ENCODE data around the gene INPP5D. TPM values are rescaled to one million over a fixed set of nuclear protein-coding genes. Genes with fewer than 3 reads are reported as not detected.
"Not testable (repeated sequence)": the region's sequence is repeated elsewhere in the genome, so short reads cannot be mapped to it uniquely, and the experiment has no call there.

INPP5D gene
- polyA plus RNA-seq, 1 donor (not counting 4 experiments of a cell fraction or from before 2014, with no cell fraction given), result 7.5 TPM

DNA sequence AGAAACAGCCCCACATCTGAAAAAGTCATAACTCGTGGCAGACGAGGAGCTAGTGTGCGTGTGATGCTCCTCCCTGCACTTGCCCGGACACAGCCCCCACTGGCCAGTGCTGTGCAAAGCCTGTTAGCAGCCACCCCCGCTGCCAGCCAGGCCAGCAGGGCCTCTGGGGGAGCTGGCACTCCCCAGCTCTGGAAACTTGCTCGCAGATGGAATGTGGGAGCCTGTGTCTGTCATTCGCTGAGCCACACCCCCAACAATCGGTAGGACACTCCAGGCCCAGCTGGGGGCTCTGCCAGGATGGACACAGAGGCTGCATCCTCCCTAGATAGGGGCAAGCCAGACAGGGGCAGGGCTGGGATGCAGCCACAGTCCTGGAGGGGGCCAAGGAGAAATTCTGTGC is 128.9 kb downstream of the INPP5D start:
- FAIRE-seq, result no peak
- DNase-seq (ENCODE audit: low read depth, low spot score), result no peak
- Histone ChIP-seq H3K4me2 (ENCODE audit: control insufficient read depth, extremely low read depth, insufficient read depth, low read depth, low read length) (no peak overlapping the region), H3K36me3 (ENCODE audit: control insufficient read depth in 2 of 2, extremely low read depth in 1 of 2, insufficient read depth in 2 of 2, low read length in 2 of 2) (peaks cover 15 to 39% of the 10 kb centered on the region in 2 experiments), H3K9ac (ENCODE audit: control insufficient read depth, extremely low read depth, insufficient read depth, low read length) (no peak overlapping the region), H3K27me3 (ENCODE audit: control insufficient read depth, extremely low read depth, insufficient read depth, low read length) (no peaks in the 10 kb centered on the region), H3K27ac (ENCODE audit: control insufficient read depth, insufficient read depth, low read length) (no peak overlapping the region), H4K20me1 (ENCODE audit: control insufficient read depth, extremely low read depth, insufficient read depth, low read length) (no peaks in the 10 kb centered on the region), H3K9me1 (ENCODE audit: control insufficient read depth, extremely low read depth, insufficient read depth, low read length) (no peaks in the 10 kb centered on the region), H3K79me2 (ENCODE audit: control insufficient read depth, insufficient read depth, low read length) (no peaks in the 10 kb centered on the region), H3K9me3 (ENCODE audit: control insufficient read depth, low read depth, low read length) (no peaks in the 10 kb centered on the region), H2AFZ (ENCODE audit: control insufficient read depth, low read length) (no peak overlapping the region), H3K4me1 (ENCODE audit: control insufficient read depth, extremely low read depth, insufficient read depth, low read length) (peaks cover 3% of the 10 kb centered on the region), H3K4me3 (ENCODE audit: control insufficient read depth in 2 of 3, extremely low read depth in 1 of 3, insufficient read depth in 2 of 3, low read depth in 1 of 3, low read length in 3 of 3) (no peak overlapping the region)
- no peak for TF ChIP-seq EZH2 (IDR thresholded peaks at IDR 0.05; ENCODE audit: low read length)
- TF ChIP-seq, protein P1, sequence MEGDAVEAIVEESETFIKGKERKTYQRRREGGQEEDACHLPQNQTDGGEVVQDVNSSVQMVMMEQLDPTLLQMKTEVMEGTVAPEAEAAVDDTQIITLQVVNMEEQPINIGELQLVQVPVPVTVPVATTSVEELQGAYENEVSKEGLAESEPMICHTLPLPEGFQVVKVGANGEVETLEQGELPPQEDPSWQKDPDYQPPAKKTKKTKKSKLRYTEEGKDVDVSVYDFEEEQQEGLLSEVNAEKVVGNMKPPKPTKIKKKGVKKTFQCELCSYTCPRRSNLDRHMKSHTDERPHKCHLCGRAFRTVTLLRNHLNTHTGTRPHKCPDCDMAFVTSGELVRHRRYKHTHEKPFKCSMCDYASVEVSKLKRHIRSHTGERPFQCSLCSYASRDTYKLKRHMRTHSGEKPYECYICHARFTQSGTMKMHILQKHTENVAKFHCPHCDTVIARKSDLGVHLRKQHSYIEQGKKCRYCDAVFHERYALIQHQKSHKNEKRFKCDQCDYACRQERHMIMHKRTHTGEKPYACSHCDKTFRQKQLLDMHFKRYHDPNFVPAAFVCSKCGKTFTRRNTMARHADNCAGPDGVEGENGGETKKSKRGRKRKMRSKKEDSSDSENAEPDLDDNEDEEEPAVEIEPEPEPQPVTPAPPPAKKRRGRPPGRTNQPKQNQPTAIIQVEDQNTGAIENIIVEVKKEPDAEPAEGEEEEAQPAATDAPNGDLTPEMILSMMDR (optimal IDR thresholded peaks at IDR 0.05 in 1 of 3, IDR thresholded peaks at IDR 0.05 in 1 of 3, conservative IDR thresholded peaks at IDR 0.05 in 1 of 3; ENCODE audit: extremely low read depth in 1 of 3, insufficient read depth in 2 of 3, low read length in 3 of 3), result no peak
- dilution Hi-C loops (cut with MboI; ENCODE audit: extremely low pct_ligation_motif_present, low sequenced_read_pairs), result no loop called here

DNA sequence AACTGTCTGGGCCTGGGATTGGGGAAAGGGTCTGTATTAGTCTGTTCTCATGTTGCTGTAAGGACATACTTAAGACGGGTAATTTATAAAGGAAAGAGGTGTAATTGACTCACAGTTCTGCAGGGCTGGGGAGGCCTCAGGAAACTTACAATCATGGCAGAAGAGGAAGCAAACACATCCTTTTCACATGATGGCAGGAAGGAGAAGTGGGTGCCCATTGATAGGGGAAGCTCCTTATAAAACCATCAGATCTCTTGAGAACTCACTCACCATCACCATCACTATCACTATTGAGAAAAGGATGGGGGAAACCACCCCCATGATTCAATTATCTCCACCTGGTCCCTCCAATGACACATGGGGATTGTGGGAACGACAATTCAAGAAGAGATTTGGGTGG is 130.9 kb downstream of the INPP5D start:
- H3K9me1 ChIP-seq (ENCODE audit: control insufficient read depth, extremely low read depth, insufficient read depth, low read length); H3K4me3 ChIP-seq (ENCODE audit: control insufficient read depth in 2 of 3, extremely low read depth in 1 of 3, insufficient read depth in 2 of 3, low read depth in 1 of 3, low read length in 3 of 3); DNase-seq (ENCODE audit: low read depth, low spot score); H3K9me3 ChIP-seq (ENCODE audit: control insufficient read depth, low read depth, low read length); H4K20me1 ChIP-seq (ENCODE audit: control insufficient read depth, extremely low read depth, insufficient read depth, low read length); H3K9ac ChIP-seq (ENCODE audit: control insufficient read depth, extremely low read depth, insufficient read depth, low read length); H3K4me2 ChIP-seq (ENCODE audit: control insufficient read depth, extremely low read depth, insufficient read depth, low read depth, low read length); H3K4me1 ChIP-seq (ENCODE audit: control insufficient read depth, extremely low read depth, insufficient read depth, low read length); H3K27ac ChIP-seq (ENCODE audit: control insufficient read depth, insufficient read depth, low read length); FAIRE-seq; H2AFZ ChIP-seq (ENCODE audit: control insufficient read depth, low read length); H3K79me2 ChIP-seq (ENCODE audit: control insufficient read depth, insufficient read depth, low read length); H3K27me3 ChIP-seq (ENCODE audit: control insufficient read depth, extremely low read depth, insufficient read depth, low read length); dilution Hi-C loops (cut with MboI; ENCODE audit: extremely low pct_ligation_motif_present, low sequenced_read_pairs): not testable (repeated sequence)
- peaks cover 13 to 33% of the 10 kb centered on the region in 2 experiments for H3K36me3 ChIP-seq (ENCODE audit: control insufficient read depth in 2 of 2, extremely low read depth in 1 of 2, insufficient read depth in 2 of 2, low read length in 2 of 2)

DNA sequence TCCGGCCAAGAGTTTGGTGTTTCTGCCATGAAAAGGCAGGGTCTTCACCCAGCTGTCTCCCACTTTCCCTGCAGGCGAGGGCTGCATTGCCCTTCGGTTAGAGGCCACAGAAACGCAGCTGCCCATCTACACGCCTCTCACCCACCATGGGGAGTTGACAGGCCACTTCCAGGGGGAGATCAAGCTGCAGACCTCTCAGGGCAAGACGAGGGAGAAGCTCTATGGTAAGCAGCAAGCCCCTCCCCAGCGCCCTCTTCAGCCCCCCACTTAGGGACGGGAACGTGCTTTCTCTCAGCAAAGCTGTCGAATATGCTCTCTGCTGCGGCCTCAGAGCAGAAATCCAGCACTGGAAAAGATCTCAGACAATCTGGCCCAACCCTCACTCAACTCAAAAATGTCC is 133.6 kb downstream of the INPP5D start:
- no peaks in the 10 kb centered on the region for H3K9me1 ChIP-seq (ENCODE audit: control insufficient read depth, extremely low read depth, insufficient read depth, low read length)
- no peak for FAIRE-seq
- H3K4me2 ChIP-seq (ENCODE audit: control insufficient read depth, extremely low read depth, insufficient read depth, low read depth, low read length), result no peak overlapping the region
- H3K4me3 ChIP-seq (ENCODE audit: control insufficient read depth in 2 of 3, extremely low read depth in 1 of 3, insufficient read depth in 2 of 3, low read depth in 1 of 3, low read length in 3 of 3), result no peak overlapping the region
- H3K27ac ChIP-seq (ENCODE audit: control insufficient read depth, insufficient read depth, low read length), result no peak overlapping the region
- DNase-seq (ENCODE audit: low read depth, low spot score), result no peak
- no peak overlapping the region for H3K9ac ChIP-seq (ENCODE audit: control insufficient read depth, extremely low read depth, insufficient read depth, low read length)
- H3K79me2 ChIP-seq (ENCODE audit: control insufficient read depth, insufficient read depth, low read length), result no peaks in the 10 kb centered on the region
- H4K20me1 ChIP-seq (ENCODE audit: control insufficient read depth, extremely low read depth, insufficient read depth, low read length), result no peaks in the 10 kb centered on the region
- TF ChIP-seq EZH2 (IDR thresholded peaks at IDR 0.05; ENCODE audit: low read length), result no peak
- TF ChIP-seq, protein P1 (optimal IDR thresholded peaks at IDR 0.05 in 1 of 3, IDR thresholded peaks at IDR 0.05 in 1 of 3, conservative IDR thresholded peaks at IDR 0.05 in 1 of 3; ENCODE audit: extremely low read depth in 1 of 3, insufficient read depth in 2 of 3, low read length in 3 of 3), result no peak
- peaks cover 10 to 38% of the 10 kb centered on the region in 2 experiments for H3K36me3 ChIP-seq (ENCODE audit: control insufficient read depth in 2 of 2, extremely low read depth in 1 of 2, insufficient read depth in 2 of 2, low read length in 2 of 2)
- dilution Hi-C loops (cut with MboI; ENCODE audit: extremely low pct_ligation_motif_present, low sequenced_read_pairs), result no loop called here
- H3K27me3 ChIP-seq (ENCODE audit: control insufficient read depth, extremely low read depth, insufficient read depth, low read length), result no peaks in the 10 kb centered on the region
- H3K4me1 ChIP-seq (ENCODE audit: control insufficient read depth, extremely low read depth, insufficient read depth, low read length), result no peaks in the 10 kb centered on the region
- H3K9me3 ChIP-seq (ENCODE audit: control insufficient read depth, low read depth, low read length), result no peaks in the 10 kb centered on the region
- H2AFZ ChIP-seq (ENCODE audit: control insufficient read depth, low read length), result no peak overlapping the region
